ENCODE data around the gene GABARAP. TPM values are rescaled to one million over a fixed set of nuclear protein-coding genes. Genes with fewer than 3 reads are reported as not detected.

The GABARAP gene
- total RNA-seq, 6 experiments from 2014 or later, result 238 to 330 (median 244) TPM

- Histone ChIP-seq H3K9me3 (no peaks in the 10 kb centered on the region), H3K4me1 (peaks cover 0 to 16% (median 5%) of the 10 kb centered on the region in 4 donors), H3K4me3 (peak overlapping the region in 1 of 3 donors; percentile 37), H3K27me3 (no peaks in the 10 kb centered on the region), H3K36me3 (no peaks in the 10 kb centered on the region), H3K27ac (no peak overlapping the region)
- TF ChIP-seq CTCF (IDR thresholded peaks at IDR 0.05) (no peak), POLR2A (IDR thresholded peaks at IDR 0.05) (no peak)
- intact Hi-C loops (cut with DNase I), result no loop called here
- DNase-seq, result no peak
- 18% methylated on average over 7 of the region's 9 CpGs for WGBS (ENCODE audit: insufficient coverage, low coverage, low lambda C conversion rate, missing lambda C conversion rate)
- no peak for ATAC-seq
These were observed 27.1 kb downstream of the GABARAP start for GRCh38 chr17:7215136-7215638.

- intact Hi-C loops (cut with DNase I), result no loop called here
These were observed 27.7 kb downstream of the GABARAP start for GRCh38 chr17:7214300-7215135.

GRCh38 chr17:7213895-7214299, 28.4 kb downstream of the GABARAP start:
- intact Hi-C loops (cut with DNase I), result no loop called here
- Histone ChIP-seq H3K27me3 (no peaks in the 10 kb centered on the region), H3K4me1 (peaks cover 0 to 9% (median 1%) of the 10 kb centered on the region in 4 donors), H3K27ac (no peak overlapping the region), H3K4me3 (peak overlapping the region; percentile 37 to 49 (median 38)), H3K9me3 (no peaks in the 10 kb centered on the region), H3K36me3 (no peaks in the 10 kb centered on the region)
- ATAC-seq (peak; percentile 1 to 29 (median 9)), DNase-seq (peak in 2 of 3 donors; percentile 77 to 81)
- TF ChIP-seq CTCF (IDR thresholded peaks at IDR 0.05) (peak in 3 of 4 donors; percentile 21 to 32 (median 30)), POLR2A (IDR thresholded peaks at IDR 0.05) (no peak)
- WGBS (ENCODE audit: insufficient coverage, low coverage, low lambda C conversion rate, missing lambda C conversion rate), result 4% methylated on average over 15 of the region's 15 CpGs

More at GRCh38 chr17:7214300-7215135, 27.7 kb downstream of the GABARAP start:
- Histone ChIP-seq H3K9me3 (no peaks in the 10 kb centered on the region), H3K4me1 (peaks cover 0 to 15% (median 5%) of the 10 kb centered on the region in 4 donors), H3K4me3 (peak overlapping the region; percentile 37 to 49 (median 38)), H3K27me3 (no peaks in the 10 kb centered on the region), H3K36me3 (no peaks in the 10 kb centered on the region), H3K27ac (peak overlapping the region in 2 of 3 donors; percentile 29 to 34)
- ATAC-seq (peak; percentile 88 to 93 (median 90)), DNase-seq (peak; percentile 98 to 99 (median 98))
- 1% methylated on average over 31 of the region's 45 CpGs for WGBS (ENCODE audit: insufficient coverage, low coverage, low lambda C conversion rate, missing lambda C conversion rate)
- TF ChIP-seq CTCF (IDR thresholded peaks at IDR 0.05) (peak; percentile 51 to 67 (median 64)), POLR2A (IDR thresholded peaks at IDR 0.05) (no peak)

- H3K4me1 ChIP-seq, result peaks cover 0 to 8% (median under 1%) of the 10 kb centered on the region in 4 donors
- WGBS (ENCODE audit: insufficient coverage, low coverage, low lambda C conversion rate, missing lambda C conversion rate), result 56% methylated on average over 22 of the region's 37 CpGs
- no peak overlapping the region for H3K27ac ChIP-seq
- intact Hi-C loops (cut with DNase I), result no loop called here
- no peaks in the 10 kb centered on the region for H3K27me3 ChIP-seq
- no peak overlapping the region for H3K4me3 ChIP-seq
- H3K9me3 ChIP-seq, result no peaks in the 10 kb centered on the region
- ATAC-seq (no peak), DNase-seq (no peak)
- TF ChIP-seq POLR2A (IDR thresholded peaks at IDR 0.05) (no peak), CTCF (IDR thresholded peaks at IDR 0.05) (no peak)
- no peaks in the 10 kb centered on the region for H3K36me3 ChIP-seq
These were observed 30.6 kb downstream of the GABARAP start for GRCh38 chr17:7211491-7212273.
